ENCODE measurements around the gene NDUFA7.
A peak's percentile ranks its signal among the peaks of the same experiment; 100 is the strongest.
"Not testable (repeated sequence)": the region's sequence is repeated elsewhere in the genome, so short reads cannot be mapped to it uniquely, and the experiment has no call there.

Gene NDUFA7

DNA sequence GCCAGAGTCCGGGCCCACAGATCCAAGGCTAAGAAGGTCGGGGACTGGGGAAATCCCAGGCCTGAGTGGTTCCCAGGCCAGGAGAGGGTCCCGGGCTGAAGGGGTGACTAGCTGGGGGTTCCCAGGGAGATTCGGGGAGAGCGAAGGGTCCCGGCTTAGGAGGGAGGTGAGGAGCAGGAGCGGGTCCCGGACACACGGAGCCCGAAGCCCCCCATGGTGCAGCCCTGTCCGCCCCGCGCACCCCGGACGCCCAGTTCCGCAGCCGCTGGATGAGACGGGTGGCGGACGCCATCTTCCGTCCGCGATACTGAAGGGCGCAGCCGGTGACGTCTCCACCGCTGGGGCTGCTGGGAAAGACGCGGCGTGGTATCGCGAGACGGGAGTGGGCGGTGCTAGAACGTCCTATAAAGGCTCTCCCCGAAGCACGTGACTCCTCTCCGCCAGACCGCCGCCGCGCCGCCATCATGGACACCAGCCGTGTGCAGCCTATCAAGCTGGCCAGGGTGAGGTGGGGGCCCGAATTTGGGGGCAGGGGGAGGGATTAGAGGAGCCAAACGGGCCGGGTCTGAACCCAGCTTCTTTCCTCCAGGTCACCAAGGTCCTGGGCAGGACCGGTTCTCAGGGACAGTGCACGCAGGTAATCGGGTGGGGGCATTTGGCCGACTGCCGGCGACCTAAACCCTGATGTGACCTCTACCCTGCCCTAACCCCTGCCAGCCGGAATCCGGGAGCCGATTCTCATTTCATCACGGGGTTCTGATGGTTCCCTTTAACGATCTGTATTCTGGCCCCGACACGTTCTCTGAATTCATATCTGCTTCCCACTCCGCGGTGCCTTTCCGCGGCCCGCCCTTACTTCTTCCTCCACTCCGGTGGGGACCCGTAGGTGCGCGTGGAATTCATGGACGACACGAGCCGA, at the start of gene NDUFA7, which contains the start of gene RPS28:
Gene NDUFA7, minus strand, starts transcription at position 309 of the 919 bp plus-strand sequence. Its CDS starts 17 bp downstream, at position 292.
Gene RPS28, plus strand, starts transcription at position 430 of the 919 bp plus-strand sequence. Its CDS starts 35 bp downstream, at position 465.
- Mint-ChIP-seq H3K9me3 (no peaks in the 10 kb centered on the region), H3K27ac (peak within 1 kb of the TSS; percentile 99), H3K4me1 (ENCODE audit: low read depth) (peaks cover 32% of the 10 kb centered on the region), H3K36me3 (ENCODE audit: low read depth) (peaks cover 35% of the 10 kb centered on the region), H3K27me3 (no peaks in the 10 kb centered on the region), H3K4me3 (peak within 1 kb of the TSS; percentile 96)

GRCh38 chr19:8370176-8371010, 49.2 kb upstream of the NDUFA7 start:
- Mint-ChIP-seq H3K27ac (no peak overlapping the region), H3K9me3 (no peaks in the 10 kb centered on the region), H3K4me1 (ENCODE audit: low read depth) (peaks cover 7% of the 10 kb centered on the region), H3K4me3 (no peak overlapping the region), H3K36me3 (ENCODE audit: low read depth) (no peaks in the 10 kb centered on the region), H3K27me3 (peaks cover 30% of the 10 kb centered on the region)

DNA sequence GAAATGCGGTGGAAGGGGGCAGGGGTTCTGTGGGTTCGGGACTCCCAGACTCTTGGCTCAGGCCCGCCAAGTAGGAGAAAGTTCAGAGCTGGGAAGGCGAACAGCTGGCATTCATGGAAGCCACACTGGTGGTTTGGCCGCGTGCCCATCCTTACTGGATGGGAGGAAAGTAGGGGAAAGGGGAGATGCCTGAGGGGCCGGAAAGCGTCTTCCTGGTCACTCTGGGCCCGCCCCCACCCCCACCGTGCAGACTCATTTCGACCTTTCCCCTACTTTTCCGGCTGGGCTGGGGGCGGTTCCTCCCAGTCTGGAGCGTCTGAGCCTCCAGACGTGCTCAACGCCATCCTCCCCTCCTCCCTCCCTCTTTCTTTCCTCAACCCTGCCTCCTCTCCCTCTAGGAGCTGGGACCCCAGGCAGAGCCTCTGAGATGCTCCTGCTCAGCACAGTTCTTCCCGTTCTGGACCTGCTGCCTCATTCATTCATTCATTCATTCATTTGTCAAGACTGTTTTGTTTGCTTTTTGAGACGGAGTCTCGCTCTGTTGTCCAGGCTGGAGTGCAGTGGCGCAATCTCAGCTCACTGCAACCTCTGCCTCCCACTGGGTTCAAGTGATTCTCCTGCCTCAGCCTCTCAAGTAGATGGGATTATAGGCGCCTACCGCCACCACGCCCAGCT, 46.3 kb upstream of the NDUFA7 start:
- peaks cover 22% of the 10 kb centered on the region for H3K4me1 Mint-ChIP-seq (ENCODE audit: low read depth)
- no peak overlapping the region for H3K4me3 Mint-ChIP-seq
- no peak overlapping the region for H3K27ac Mint-ChIP-seq
- H3K36me3 Mint-ChIP-seq (ENCODE audit: low read depth) = no peaks in the 10 kb centered on the region
- H3K27me3 Mint-ChIP-seq = peaks cover 48% of the 10 kb centered on the region
- H3K9me3 Mint-ChIP-seq = no peaks in the 10 kb centered on the region

GRCh38 chr19:8366961-8367326, 45.8 kb upstream of the NDUFA7 start:
- no peak overlapping the region for H3K27ac Mint-ChIP-seq
- no peaks in the 10 kb centered on the region for H3K36me3 Mint-ChIP-seq (ENCODE audit: low read depth)
- H3K4me1 Mint-ChIP-seq (ENCODE audit: low read depth) = peaks cover 27% of the 10 kb centered on the region
- no peaks in the 10 kb centered on the region for H3K9me3 Mint-ChIP-seq
- no peak overlapping the region for H3K4me3 Mint-ChIP-seq
- H3K27me3 Mint-ChIP-seq = peaks cover 53% of the 10 kb centered on the region

DNA sequence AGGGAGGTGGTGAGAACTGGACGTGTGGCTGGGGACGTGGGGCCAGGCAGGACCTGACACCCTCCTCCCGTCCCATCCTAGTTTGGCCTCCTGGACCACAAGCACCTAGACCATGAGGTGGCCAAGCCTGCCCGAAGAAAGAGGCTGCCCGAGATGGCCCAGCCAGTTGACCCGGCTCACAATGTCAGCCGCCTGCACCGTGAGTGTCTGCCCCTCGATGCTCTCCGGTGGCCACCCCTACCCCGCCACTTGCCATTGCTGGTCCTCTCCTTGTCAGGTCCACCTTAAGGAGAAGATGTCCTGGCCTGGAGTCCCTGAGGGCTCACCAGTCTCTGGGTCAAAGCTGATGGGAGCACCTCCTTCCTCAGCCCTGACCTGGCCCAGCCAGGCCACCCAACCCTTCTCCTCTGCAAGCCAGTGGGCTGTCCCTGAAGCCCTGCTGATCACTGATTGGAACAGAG, 45.0 kb upstream of the NDUFA7 start:
- H3K27me3 Mint-ChIP-seq = peaks cover 57% of the 10 kb centered on the region
- H3K4me3 Mint-ChIP-seq = no peak overlapping the region
- no peaks in the 10 kb centered on the region for H3K36me3 Mint-ChIP-seq (ENCODE audit: low read depth)
- no peak overlapping the region for H3K27ac Mint-ChIP-seq
- no peaks in the 10 kb centered on the region for H3K9me3 Mint-ChIP-seq
- peaks cover 32% of the 10 kb centered on the region for H3K4me1 Mint-ChIP-seq (ENCODE audit: low read depth)

DNA sequence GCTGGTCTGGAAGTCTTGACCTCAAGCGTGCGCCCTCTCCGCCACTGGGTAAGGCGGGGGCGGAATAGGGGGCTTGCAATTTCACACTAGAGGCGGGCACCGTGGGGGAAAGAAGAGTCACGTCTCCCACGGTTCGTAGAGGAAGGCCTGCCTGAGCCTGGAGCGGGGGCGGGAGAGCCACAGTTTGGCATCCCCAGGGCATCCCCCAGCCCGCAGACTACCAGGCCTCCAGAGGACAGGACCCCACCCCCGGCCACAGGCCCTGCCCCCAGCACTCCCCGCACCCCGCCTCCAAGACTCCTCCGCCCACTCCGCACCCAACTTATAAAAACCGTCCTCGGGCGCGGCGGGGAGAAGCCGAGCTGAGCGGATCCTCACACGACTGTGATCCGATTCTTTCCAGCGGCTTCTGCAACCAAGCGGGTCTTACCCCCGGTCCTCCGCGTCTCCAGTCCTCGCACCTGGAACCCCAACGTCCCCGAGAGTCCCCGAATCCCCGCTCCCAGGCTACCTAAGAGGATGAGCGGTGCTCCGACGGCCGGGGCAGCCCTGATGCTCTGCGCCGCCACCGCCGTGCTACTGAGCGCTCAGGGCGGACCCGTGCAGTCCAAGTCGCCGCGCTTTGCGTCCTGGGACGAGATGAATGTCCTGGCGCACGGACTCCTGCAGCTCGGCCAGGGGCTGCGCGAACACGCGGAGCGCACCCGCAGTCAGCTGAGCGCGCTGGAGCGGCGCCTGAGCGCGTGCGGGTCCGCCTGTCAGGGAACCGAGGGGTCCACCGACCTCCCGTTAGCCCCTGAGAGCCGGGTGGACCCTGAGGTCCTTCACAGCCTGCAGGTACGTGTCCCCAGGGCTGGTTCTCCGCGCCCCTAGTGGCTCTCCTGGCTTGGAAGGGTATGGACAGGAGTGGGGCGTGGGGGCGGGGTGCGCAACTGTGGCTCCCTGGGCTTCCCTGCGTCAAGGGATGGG, 42.9 kb upstream of the NDUFA7 start, which contains the start of gene ANGPTL4:
Gene ANGPTL4, plus strand, starts transcription at position 353 of the 969 bp plus-strand sequence. Its CDS starts 167 bp downstream, at position 520.
- peak within 1 kb of the TSS; percentile 82 for H3K27ac Mint-ChIP-seq
- peaks cover 29% of the 10 kb centered on the region for H3K4me1 Mint-ChIP-seq (ENCODE audit: low read depth)
- H3K4me3 Mint-ChIP-seq = peak within 1 kb of the TSS; percentile 75
- H3K9me3 Mint-ChIP-seq = no peaks in the 10 kb centered on the region
- H3K27me3 Mint-ChIP-seq = peaks cover 57% of the 10 kb centered on the region
- H3K36me3 Mint-ChIP-seq (ENCODE audit: low read depth) = no peaks in the 10 kb centered on the region

GRCh38 chr19:8361921-8362793, 41.0 kb upstream of the NDUFA7 start:
- Mint-ChIP-seq H3K9me3 (no peaks in the 10 kb centered on the region), H3K4me3 (no peak overlapping the region), H3K27me3 (peaks cover 43% of the 10 kb centered on the region)

GRCh38 chr19:8360196-8360595, 39.0 kb upstream of the NDUFA7 start:
- Mint-ChIP-seq H3K4me3 (no peak overlapping the region), H3K27me3 (peaks cover 26% of the 10 kb centered on the region), H3K4me1 (ENCODE audit: low read depth) (peaks cover 34% of the 10 kb centered on the region), H3K9me3 (no peaks in the 10 kb centered on the region), H3K27ac (no peak overlapping the region), H3K36me3 (ENCODE audit: low read depth) (no peaks in the 10 kb centered on the region)

More at GRCh38 chr19:8361921-8362793, 41.0 kb upstream of the NDUFA7 start:
- Mint-ChIP-seq H3K4me1 (ENCODE audit: low read depth) (peaks cover 25% of the 10 kb centered on the region), H3K36me3 (ENCODE audit: low read depth) (no peaks in the 10 kb centered on the region), H3K27ac (no peak overlapping the region)

- Mint-ChIP-seq H3K27ac (no peak overlapping the region), H3K4me3 (no peak overlapping the region), H3K9me3 (no peaks in the 10 kb centered on the region), H3K4me1 (ENCODE audit: low read depth) (peaks cover 34% of the 10 kb centered on the region), H3K27me3 (peaks cover 20% of the 10 kb centered on the region), H3K36me3 (ENCODE audit: low read depth) (no peaks in the 10 kb centered on the region)
These were observed 37.8 kb upstream of the NDUFA7 start for GRCh38 chr19:8358948-8359347.

GRCh38 chr19:8357007-8357521, 35.9 kb upstream of the NDUFA7 start:
- H3K9me3 Mint-ChIP-seq = no peaks in the 10 kb centered on the region
- H3K4me1 Mint-ChIP-seq (ENCODE audit: low read depth) = peaks cover 21% of the 10 kb centered on the region
- no peak overlapping the region for H3K4me3 Mint-ChIP-seq
- no peaks in the 10 kb centered on the region for H3K36me3 Mint-ChIP-seq (ENCODE audit: low read depth)
- no peak overlapping the region for H3K27ac Mint-ChIP-seq
- H3K27me3 Mint-ChIP-seq = peaks cover 14% of the 10 kb centered on the region

GRCh38 chr19:8355631-8356402, 34.6 kb upstream of the NDUFA7 start:
- Mint-ChIP-seq H3K36me3 (ENCODE audit: low read depth) (no peaks in the 10 kb centered on the region), H3K9me3 (no peaks in the 10 kb centered on the region), H3K27me3 (peaks cover 14% of the 10 kb centered on the region), H3K4me3 (no peak overlapping the region), H3K4me1 (ENCODE audit: low read depth) (peaks cover 16% of the 10 kb centered on the region), H3K27ac (no peak overlapping the region)

- H3K9me3 Mint-ChIP-seq; H3K27ac Mint-ChIP-seq; H3K4me3 Mint-ChIP-seq; H3K36me3 Mint-ChIP-seq (ENCODE audit: low read depth): not testable (repeated sequence)
- H3K27me3 Mint-ChIP-seq = peaks cover 26% of the 10 kb centered on the region
- H3K4me1 Mint-ChIP-seq (ENCODE audit: low read depth) = peaks cover 16% of the 10 kb centered on the region
These were observed 31.7 kb upstream of the NDUFA7 start for GRCh38 chr19:8352845-8353244.
